H1 (cell line): ENCODE measurements around the gene GSG1L. TPM values are rescaled to one million over a fixed set of nuclear protein-coding genes. Genes with fewer than 3 reads are reported as not detected.
A peak's percentile ranks its signal among the peaks of the same experiment; 100 is the strongest.

Source experiments
- CTCF ChIA-PET: fragments of 300-600 bp; sonication (Branson Sonifier 250); formaldehyde crosslinking; loops from one replicate; lab custom pipeline; 2021; ENCODE audit not compliant: partially characterized antibody; lab: Charles Lee
- POLR2A ChIA-PET: fragments of 300-600 bp; sonication (Branson Sonifier 250); formaldehyde crosslinking; loops from one replicate; lab custom pipeline; 2021; ENCODE audit warnings: inconsistent platforms; ENCODE audit not compliant: partially characterized antibody; lab: Charles Lee
- DNase-seq, 2 experiments: peaks; one replicate each; pipeline versions ENCODE4 v3.0.0 to v3.0.0-alpha.2; 2010 to 2022; ENCODE audit warnings: low spot score in 2 of 2, low read depth in 1 of 2, mixed read lengths in 1 of 2
- FAIRE-seq: peaks from 2 replicates; lab custom pipeline; 2011; peaks lifted over from hg19 to GRCh38; lab: Jason Lieb, UNC
- H2AFZ ChIP-seq: 2 replicates; pipeline ENCODE4 v1.8.1; 2012; ENCODE audit warnings: low read length, inconsistent platforms
- H2AK5ac ChIP-seq: 2 replicates; pipeline ENCODE4 v1.6.1; 2013; ENCODE audit warnings: low read depth, low read length
- H2BK120ac ChIP-seq: replicated peaks from 2 replicates; pipeline ENCODE3; 2013; ENCODE audit warnings: low read depth, low read length, inconsistent platforms
- H2BK12ac ChIP-seq: 2 replicates; pipeline ENCODE4 v1.6.1; 2013; ENCODE audit warnings: low read depth, low read length
- H2BK15ac ChIP-seq: 2 replicates; pipeline ENCODE4 v1.6.1; 2013; ENCODE audit warnings: low read length
- H2BK20ac ChIP-seq: 2 replicates; pipeline ENCODE4 v1.6.1; 2013; ENCODE audit warnings: low read length
- H2BK5ac ChIP-seq: 2 replicates; pipeline ENCODE4 v1.6.1; 2013; ENCODE audit warnings: low read depth, low read length
- H3K14ac ChIP-seq: 2 replicates; pipeline ENCODE4 v1.6.1; 2013; ENCODE audit warnings: inconsistent platforms; ENCODE audit not compliant: insufficient read length
- H3K18ac ChIP-seq: 2 replicates; pipeline ENCODE4 v1.6.1; 2013; ENCODE audit warnings: low read length; ENCODE audit errors: extremely low read depth
- H3K23ac ChIP-seq: 2 replicates; pipeline ENCODE4 v1.6.1; 2013; ENCODE audit warnings: inconsistent platforms; ENCODE audit not compliant: insufficient read length
- H3K23me2 ChIP-seq: 2 replicates; pipeline ENCODE4 v1.6.1; 2013; ENCODE audit warnings: low read depth, low read length
- H3K27ac ChIP-seq: 2 replicates; pipeline ENCODE4 v1.6.1; 2011; ENCODE audit warnings: low read depth, low read length, inconsistent platforms
- H3K27me3 ChIP-seq, 4 experiments: replicated peaks in 1 of 4; 1 replicate in 1 of 4; 2 replicates in 3 of 4; pipeline versions ENCODE4 v1.6.1 to v1.8.1; 2011 to 2013; ENCODE audit warnings: low read length in 3 of 4, mild to moderate bottlenecking in 3 of 4, inconsistent platforms in 2 of 4, mixed read lengths in 2 of 4, moderate library complexity in 1 of 4; ENCODE audit not compliant: control insufficient read depth in 3 of 4, insufficient read depth in 3 of 4; ENCODE audit errors: extremely low read depth in 1 of 4
- H3K36me3 ChIP-seq, 4 experiments: 2 replicates each; pipeline versions ENCODE4 v1.6.1 to v1.8.1; 2011 to 2013; ENCODE audit warnings: mild to moderate bottlenecking in 4 of 4, low read length in 3 of 4, moderate library complexity in 2 of 4, control low read depth in 1 of 4, inconsistent platforms in 1 of 4; ENCODE audit not compliant: insufficient read depth in 4 of 4, control insufficient read depth in 2 of 4
- H3K4ac ChIP-seq: replicated peaks from 2 replicates; pipeline ENCODE3; 2013; ENCODE audit warnings: low read length, low read depth, mixed read lengths, inconsistent platforms; ENCODE audit not compliant: insufficient read length
- H3K4me1 ChIP-seq, 4 experiments: replicated peaks in 1 of 4; 1 replicate in 1 of 4; 2 replicates in 3 of 4; pipeline versions ENCODE4 v1.6.1 to v1.8.1; 2011 to 2013; ENCODE audit warnings: low read length in 3 of 4, inconsistent platforms in 2 of 4, mixed read lengths in 1 of 4; ENCODE audit not compliant: insufficient read depth in 4 of 4, control insufficient read depth in 3 of 4
- H3K4me2 ChIP-seq, 2 experiments: 2 replicates each; pipeline versions ENCODE4 v1.6.1 to v1.8.1; 2011 to 2013; ENCODE audit warnings: low read depth in 2 of 2, low read length in 2 of 2, control low read depth in 1 of 2, inconsistent platforms in 1 of 2, mild to moderate bottlenecking in 1 of 2; ENCODE audit not compliant: insufficient read depth in 1 of 2
- H3K4me3 ChIP-seq, 4 experiments: fragments of 200-600, 300-600 bp in 1 of 4; sonication (generic), shearing (Covaris generic), sonication (Bioruptor Twin) in 1 of 4; 2 replicates each; pipeline versions ENCODE4 v1.5.1 to v1.8.1; 2011 to 2016; ENCODE audit warnings: low read length in 4 of 4, low read depth in 3 of 4, control low read depth in 2 of 4, inconsistent platforms in 2 of 4, mild to moderate bottlenecking in 2 of 4, mixed read lengths in 1 of 4, moderate library complexity in 1 of 4; ENCODE audit not compliant: insufficient read depth in 2 of 4; ENCODE audit errors: extremely low read depth in 1 of 4
- H3K56ac ChIP-seq: replicated peaks from 2 replicates; pipeline ENCODE3; 2013; ENCODE audit warnings: low read depth, mild to moderate bottlenecking, mixed read lengths, low read length, inconsistent platforms; ENCODE audit not compliant: insufficient read length
- H3K79me1 ChIP-seq: 2 replicates; pipeline ENCODE4 v1.6.1; 2013; ENCODE audit warnings: low read depth, low read length, control low read depth
- H3K79me2 ChIP-seq, 2 experiments: 2 replicates each; pipeline versions ENCODE4 v1.6.1 to v1.8.1; 2012 to 2013; ENCODE audit warnings: low read length in 2 of 2, mild to moderate bottlenecking in 2 of 2, inconsistent platforms in 1 of 2; ENCODE audit not compliant: insufficient read depth in 2 of 2, control insufficient read depth in 1 of 2
- H3K9ac ChIP-seq, 4 experiments: replicated peaks in 1 of 4; 1 replicate in 1 of 4; 2 replicates in 3 of 4; pipeline versions ENCODE4 v1.6.1 to v1.8.1; 2011 to 2013; ENCODE audit warnings: low read depth in 3 of 4, low read length in 3 of 4, control low read depth in 2 of 4, mild to moderate bottlenecking in 2 of 4, moderate library complexity in 2 of 4, inconsistent platforms in 1 of 4; ENCODE audit errors: extremely low read depth in 1 of 4
- H3K9me3 ChIP-seq, 2 experiments: 2 replicates each; pipeline versions ENCODE4 v1.6.1 to v1.8.1; 2012 to 2013; ENCODE audit warnings: mild to moderate bottlenecking in 2 of 2, moderate library complexity in 2 of 2, control low read depth in 1 of 2, inconsistent platforms in 1 of 2, low read depth in 1 of 2, low read length in 1 of 2, mixed read lengths in 1 of 2; ENCODE audit not compliant: insufficient read depth in 2 of 2
- H4K20me1 ChIP-seq, 2 experiments: replicated peaks in 1 of 2; 2 replicates each; pipeline versions ENCODE3 to v1.8.1; 2011 to 2013; ENCODE audit warnings: inconsistent platforms in 2 of 2, low read length in 2 of 2, mild to moderate bottlenecking in 1 of 2; ENCODE audit not compliant: insufficient read depth in 2 of 2, control insufficient read depth in 1 of 2
- H4K5ac ChIP-seq: 2 replicates; pipeline ENCODE4 v1.6.1; 2013; ENCODE audit warnings: low read length, low read depth, mixed read lengths, inconsistent platforms; ENCODE audit not compliant: insufficient read length
- H4K8ac ChIP-seq: 2 replicates; pipeline ENCODE4 v1.8.0; 2013; ENCODE audit warnings: mild to moderate bottlenecking, moderate library complexity, low read length, inconsistent platforms; ENCODE audit not compliant: insufficient read depth; ENCODE audit errors: extremely low read depth
- H4K91ac ChIP-seq: replicated peaks from 2 replicates; pipeline ENCODE3; 2013; ENCODE audit warnings: low read length, mixed read lengths, inconsistent platforms; ENCODE audit not compliant: insufficient read length
- CREB1 ChIP-seq: IDR thresholded peaks from 2 replicates; pipeline ENCODE4 v1.6.1; 2012; ENCODE audit warnings: inconsistent platforms
- CTBP2 ChIP-seq: IDR thresholded peaks from 2 replicates; pipeline ENCODE4 v1.7.0; 2011; ENCODE audit warnings: borderline replicate concordance, mild to moderate bottlenecking, moderate library complexity, mixed read lengths, low read length; ENCODE audit not compliant: insufficient read depth, insufficient read length
- EZH2 ChIP-seq: fragments of 200-600 bp; sonication (generic); IDR thresholded peaks from 2 replicates; pipeline ENCODE4 v1.7.1; 2012; ENCODE audit warnings: low read depth, mild to moderate bottlenecking, moderate library complexity, low read length, inconsistent platforms; ENCODE audit not compliant: severe bottlenecking
- JUND ChIP-seq: IDR thresholded peaks from 2 replicates; pipeline ENCODE4 v1.6.1; 2011; ENCODE audit warnings: mild to moderate bottlenecking, improper control_type of control experiment, low read length
- SIN3A ChIP-seq, 2 experiments: IDR thresholded peaks in 1 of 2; conservative IDR thresholded peaks in 1 of 2; 2 replicates each; pipeline ENCODE4 v1.6.1; 2011 to 2012; ENCODE audit warnings: low read length in 2 of 2, improper control_type of control experiment in 1 of 2, low read depth in 1 of 2, mild to moderate bottlenecking in 1 of 2
- SIX5 ChIP-seq: IDR thresholded peaks from 2 replicates; pipeline ENCODE4 v1.6.1; 2011; ENCODE audit warnings: mild to moderate bottlenecking, low read depth, low read length
- SP1 ChIP-seq: IDR thresholded peaks from 2 replicates; pipeline ENCODE4 v1.6.1; 2011; ENCODE audit warnings: low read depth, low read length
- SP2 ChIP-seq: IDR thresholded peaks from 2 replicates; pipeline ENCODE4 v1.6.1; 2012; ENCODE audit warnings: mild to moderate bottlenecking, low read length, inconsistent platforms
- TAF1 ChIP-seq: IDR thresholded peaks from 2 replicates; pipeline ENCODE4 v1.6.1; 2011; ENCODE audit warnings: mild to moderate bottlenecking, low read depth, low read length
- TCF12 ChIP-seq: IDR thresholded peaks from 2 replicates; pipeline ENCODE4 v1.6.1; 2011; ENCODE audit warnings: low read depth, mild to moderate bottlenecking, low read length
- TEAD4 ChIP-seq: IDR thresholded peaks from 2 replicates; pipeline ENCODE4 v1.6.1; 2012; ENCODE audit warnings: low read depth, low read length, inconsistent platforms, mixed read lengths
- WGBS, 2 experiments: shearing (Covaris generic) in 1 of 2; methylation state at CpG; one replicate each; pipeline versions ENCODE4 v1.1.6 to v1.1.7; 2013 to 2015; ENCODE audit warnings: low lambda C conversion rate in 2 of 2, mixed read lengths in 2 of 2, inconsistent platforms in 1 of 2, low coverage in 1 of 2, missing lambda C conversion rate in 1 of 2; ENCODE audit not compliant: insufficient replicate concordance in 2 of 2, insufficient coverage in 1 of 2, insufficient read length in 1 of 2; ENCODE audit errors: extremely low coverage in 1 of 2, missing lambda C conversion rate in 1 of 2; 5-methylcytosine and 5-hydroxymethylcytosine counted together
- polyA plus RNA-seq, 7 experiments: library from polyadenylated mRNA; depleted of rRNA in 3 of 7; stranded (reverse) in 5 of 7; unstranded in 2 of 7; fragments of >200 nt in 5 of 7; fragments of 200-250 nt in 2 of 7; gene quantifications; 1 replicate in 5 of 7; 2 replicates in 1 of 7; 4 replicates in 1 of 7; pipeline versions ENCODE4 v1.2.1 to v1.2.3, GENCODE V29; 2011 to 2013; ENCODE audit warnings: missing spikeins in 2 of 7, mixed read lengths in 2 of 7
- total RNA-seq: library from RNA; stranded (reverse); fragmentation: NEBNext Ultra II Directional; extraction: Animal tissue kit (Norgen Biotek cat#: 25700); gene quantifications from 2 replicates; pipeline ENCODE4 v1.2.1, GENCODE V29; 2021

The GSG1L gene
- total and polyA plus RNA-seq, 2 of the 8 experiments (the other 6 are each of a cell fraction or from before 2014, with no cell fraction given), result 0.71 to 1.1 TPM

- Histone ChIP-seq H4K91ac (no peak overlapping the region), H3K9me3 (no peaks in the 10 kb centered on the region), H3K4me2 (no peak overlapping the region), H3K23ac (no peak overlapping the region), H3K14ac (no peak overlapping the region), H2BK5ac (no peak overlapping the region), H3K18ac (no peak overlapping the region), H2BK15ac (peak overlapping the region; percentile 93; the same call in 1 of the 2 replicates), H3K56ac (no peak overlapping the region), H4K20me1 (no peaks in the 10 kb centered on the region), H3K4me3 (no peak overlapping the region), H3K36me3 (no peaks in the 10 kb centered on the region), H3K27ac (no peak overlapping the region), H3K27me3 (no peaks in the 10 kb centered on the region), H4K8ac (no peak overlapping the region), H3K4me1 (no peaks in the 10 kb centered on the region), H3K79me2 (no peaks in the 10 kb centered on the region), H2AFZ (no peak overlapping the region), H2BK12ac (no peak overlapping the region), H2BK20ac (no peak overlapping the region), H2BK120ac (no peak overlapping the region), H3K23me2 (no peaks in the 10 kb centered on the region), H3K4ac (no peak overlapping the region), H3K9ac (no peak overlapping the region), H2AK5ac (no peak overlapping the region), H3K79me1 (no peaks in the 10 kb centered on the region), H4K5ac (no peak overlapping the region)
- ChIA-PET POLR2A (no interaction called here), CTCF (interaction anchor here (0.8 to 4.6 kb wide), 7 partner anchors 10 to 268 kb away, joined by 3 to 28 read pairs (median 3); no protein-coding TSS in a partner anchor)
- DNase-seq (no peak), FAIRE-seq (no peak)
- WGBS, 2 experiments, result 82% methylated on average over 1 of the region's 1 CpG; no CpG with 5 or more reads in 1 of the 2 experiments
- no peak for TF ChIP-seq CTBP2
- no peak for TF ChIP-seq SP1
- TF ChIP-seq TCF12, result no peak
- no peak for TF ChIP-seq JUND
- TF ChIP-seq TAF1, result no peak
- TF ChIP-seq TEAD4, result no peak
- TF ChIP-seq SIN3A (conservative IDR thresholded peaks at IDR 0.05 in 1 of 2, IDR thresholded peaks at IDR 0.05 in 1 of 2; ENCODE audit: low read depth in 1 of 2, low read length in 2 of 2), result no peak
- no peak for TF ChIP-seq SP2
- no peak for TF ChIP-seq EZH2
- TF ChIP-seq SIX5, result no peak
- TF ChIP-seq CREB1, result no peak
Measured at GRCh38 chr16:27907457-27907972, 156.0 kb downstream of the GSG1L start.
